Fibroblast of skin of scalp (primary cell): Measurements from ENCODE around the gene TRIO.

Experiments used
- DNase-seq: peaks from one replicate; pipeline ENCODE4 v3.0.0-alpha.2; 2013

TRIO gene

DNA sequence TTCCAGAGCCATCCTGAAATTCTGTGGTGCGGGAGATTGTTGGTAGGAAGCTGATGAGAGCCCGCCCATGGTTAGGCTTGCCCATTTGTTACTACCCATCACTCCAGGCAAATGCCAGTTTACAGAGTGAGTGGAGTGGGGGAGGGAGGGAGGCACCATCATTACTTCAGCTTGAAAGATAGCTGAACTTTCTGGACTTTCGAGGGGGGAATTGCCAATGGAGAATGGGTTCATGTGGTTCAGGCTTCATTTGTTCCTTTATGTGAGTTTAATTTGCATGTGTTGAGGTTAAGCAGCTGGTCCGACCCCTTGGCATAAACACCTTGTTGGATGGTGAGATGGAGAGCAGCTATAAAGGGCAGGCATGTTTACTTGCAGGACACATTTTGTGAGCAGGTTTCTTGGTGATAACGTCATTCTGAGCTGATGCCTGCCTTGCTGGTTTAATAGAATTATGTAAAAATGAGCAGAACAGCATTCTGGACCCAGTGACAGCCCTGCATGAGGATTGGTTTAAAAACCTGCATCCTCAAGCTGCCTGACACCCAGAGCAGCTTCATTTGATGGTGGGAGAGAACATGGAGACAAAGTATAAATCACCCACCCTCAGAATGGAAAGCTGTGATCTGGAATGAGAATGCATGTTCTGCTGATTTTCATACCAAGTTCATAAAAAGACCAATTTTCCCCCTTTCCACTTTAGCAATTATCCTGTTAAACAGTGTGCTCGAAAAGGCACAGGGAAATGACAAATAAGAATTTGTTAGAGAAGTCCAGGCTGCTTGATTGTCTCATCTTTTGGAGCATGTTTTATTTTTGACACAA is 106.3 kb downstream of the TRIO start:
- no peak for DNase-seq

DNA sequence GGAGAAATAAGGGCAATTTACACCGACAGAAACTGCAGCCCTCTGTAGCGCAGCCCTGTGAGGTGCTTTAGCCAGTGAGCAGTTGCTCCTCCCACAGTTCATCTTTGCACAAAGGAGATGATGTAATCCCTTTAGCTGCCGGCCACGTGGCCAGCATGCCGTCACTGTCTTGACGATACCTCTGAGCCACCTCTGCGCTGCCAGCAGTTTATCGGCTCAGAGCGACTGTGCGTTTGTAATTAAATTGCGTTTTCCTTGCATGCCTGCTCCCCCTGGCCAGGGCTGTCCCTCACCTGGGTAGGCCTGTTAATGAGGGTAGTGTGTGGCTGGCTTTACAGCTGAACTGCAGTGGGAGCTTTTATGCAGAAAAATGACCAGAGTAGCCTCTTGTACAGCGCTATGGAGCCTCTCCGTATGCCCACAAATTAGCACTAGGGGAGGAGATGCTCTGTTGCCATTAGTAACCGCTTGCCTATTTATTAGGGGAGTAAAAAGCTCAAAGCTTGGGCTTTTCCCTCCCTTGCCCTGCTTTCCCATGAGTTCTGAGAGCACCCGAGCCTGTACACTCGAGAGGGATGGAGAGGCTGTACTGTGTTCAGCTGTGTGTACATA is 107.0 kb downstream of the TRIO start:
- DNase-seq: peak; percentile 74

DNA sequence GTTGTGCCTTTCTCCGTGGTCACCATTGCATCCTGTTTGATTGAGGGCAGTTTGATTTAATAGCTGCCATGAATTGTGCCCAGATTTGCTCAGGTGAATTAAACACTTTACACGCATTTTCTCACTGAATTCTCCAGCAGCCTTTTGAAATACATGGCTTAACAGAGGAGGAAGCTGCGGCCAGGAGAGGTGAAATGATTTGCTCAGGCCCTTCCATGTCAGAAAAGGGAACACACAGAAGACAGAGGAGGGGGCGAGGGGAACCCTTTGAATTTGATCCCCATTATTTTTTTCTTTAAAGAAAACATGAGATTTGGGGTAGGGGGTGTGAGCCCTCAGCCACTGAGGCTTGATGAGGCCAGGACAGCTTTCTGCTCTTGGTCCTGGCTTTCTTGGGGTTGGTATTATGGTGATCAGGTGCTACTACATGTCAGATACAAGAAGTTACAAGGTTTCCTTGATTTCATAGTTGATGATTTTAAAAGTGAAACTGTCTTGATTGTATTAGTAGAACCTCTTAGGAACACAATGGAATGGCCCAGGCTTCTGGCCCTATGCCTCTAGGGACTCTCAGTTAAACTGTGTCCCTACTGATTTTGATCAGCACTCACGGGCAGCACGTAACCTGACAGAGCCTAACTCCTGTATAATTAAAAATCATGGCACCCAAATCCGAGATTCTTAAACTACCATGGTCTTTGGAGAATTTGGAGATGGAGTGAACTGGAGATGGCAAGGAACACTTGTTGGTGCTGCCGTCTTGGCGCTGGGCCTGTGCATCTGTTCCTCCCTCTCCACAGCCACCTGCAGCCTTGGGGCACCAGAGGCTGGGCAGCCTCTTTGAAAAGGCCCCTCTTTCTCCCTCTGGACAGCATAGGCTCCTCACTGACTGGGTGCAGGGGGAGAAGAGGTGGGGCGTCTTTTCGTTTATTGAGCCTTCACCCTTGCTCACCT is 107.9 kb downstream of the TRIO start:
- no peak for DNase-seq

DNA sequence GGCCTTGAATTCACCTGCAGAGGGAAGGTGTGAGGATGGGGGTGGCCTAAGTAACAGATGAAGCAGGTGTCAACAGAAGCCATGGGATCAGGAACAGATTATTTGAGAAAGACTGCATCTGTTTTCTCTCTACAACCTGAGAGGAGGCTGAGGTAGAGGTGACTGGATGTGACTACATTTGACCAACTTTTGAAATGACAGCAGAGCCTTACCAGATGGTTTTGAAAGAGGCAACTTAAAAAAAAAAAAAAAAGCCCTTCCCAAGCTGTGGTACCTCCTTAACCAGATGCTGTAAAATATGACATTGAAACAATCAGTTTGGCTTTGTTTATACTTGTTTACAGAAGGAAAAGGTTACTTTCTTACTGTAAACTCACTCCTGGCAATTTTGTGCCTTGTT is 108.6 kb downstream of the TRIO start:
- no peak for DNase-seq

DNA sequence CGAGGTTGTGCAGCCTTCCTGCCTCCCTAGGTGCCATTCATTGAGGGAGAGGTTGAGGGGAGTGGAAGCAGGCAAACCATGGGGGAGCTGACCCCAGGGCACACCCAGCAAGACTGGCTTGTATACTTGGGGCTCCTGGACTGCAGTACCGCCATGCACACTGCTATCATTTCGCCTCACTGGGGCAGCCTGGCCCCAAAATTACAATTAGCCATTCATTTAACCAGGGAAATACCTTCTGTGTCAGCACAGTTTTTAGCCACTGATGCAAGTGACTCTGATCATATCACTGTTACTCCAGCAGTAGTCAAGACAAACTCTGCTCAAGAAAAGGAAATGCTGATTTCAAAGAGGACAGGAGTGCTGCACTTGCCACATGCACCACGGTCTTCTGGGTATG is 109.7 kb downstream of the TRIO start:
- DNase-seq: no peak

DNA sequence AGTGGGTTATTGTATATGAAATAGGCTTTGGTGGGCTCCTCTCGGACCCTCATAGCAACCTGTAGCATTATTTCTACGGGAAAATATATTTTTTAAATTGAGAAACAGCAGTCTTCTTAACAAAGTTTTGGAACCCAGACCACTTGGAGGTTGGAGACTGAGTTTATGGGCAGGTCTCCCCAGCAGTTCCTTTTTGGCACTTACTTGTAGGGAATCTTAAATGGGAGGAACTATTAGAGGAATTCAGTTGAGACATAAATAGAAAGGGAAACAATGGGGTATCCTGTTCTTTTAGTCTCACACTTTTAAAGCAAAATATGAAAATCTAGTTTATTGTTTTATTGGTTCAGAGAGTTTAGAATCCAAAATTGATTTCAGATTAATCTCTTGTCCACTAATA is 111.5 kb downstream of the TRIO start:
- DNase-seq: no peak

DNA sequence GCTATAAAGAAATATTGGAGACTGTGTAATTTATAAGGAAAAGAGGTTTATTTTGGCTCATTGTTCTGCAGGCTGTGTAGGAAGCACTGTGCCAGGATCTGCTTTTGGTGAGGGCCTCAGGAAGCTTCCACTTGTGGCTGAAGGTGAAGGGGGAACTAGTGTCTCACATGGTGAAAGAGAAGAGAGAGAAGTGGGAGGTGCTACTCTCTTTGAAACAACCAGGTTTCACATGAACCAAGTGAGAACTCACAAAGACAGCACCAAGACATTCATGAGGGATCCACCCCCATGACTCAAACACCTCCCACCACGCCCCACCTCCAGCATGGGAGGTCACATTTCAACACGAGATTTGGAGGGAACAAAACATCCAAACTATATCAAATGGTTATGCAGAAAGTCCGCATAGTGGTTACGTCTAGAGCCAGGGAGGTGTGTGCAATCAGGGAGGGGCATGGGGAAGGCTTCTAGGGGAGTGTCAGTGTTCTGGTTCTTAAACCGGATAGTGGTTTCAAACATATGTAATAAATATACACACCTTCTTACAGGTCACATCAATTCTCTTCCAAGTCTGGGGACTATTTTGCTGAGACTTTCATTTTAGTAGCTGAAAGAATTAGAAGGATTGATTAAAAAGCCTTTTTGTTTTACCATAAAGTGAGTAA is 113.0 kb downstream of the TRIO start:
- no peak for DNase-seq

DNA sequence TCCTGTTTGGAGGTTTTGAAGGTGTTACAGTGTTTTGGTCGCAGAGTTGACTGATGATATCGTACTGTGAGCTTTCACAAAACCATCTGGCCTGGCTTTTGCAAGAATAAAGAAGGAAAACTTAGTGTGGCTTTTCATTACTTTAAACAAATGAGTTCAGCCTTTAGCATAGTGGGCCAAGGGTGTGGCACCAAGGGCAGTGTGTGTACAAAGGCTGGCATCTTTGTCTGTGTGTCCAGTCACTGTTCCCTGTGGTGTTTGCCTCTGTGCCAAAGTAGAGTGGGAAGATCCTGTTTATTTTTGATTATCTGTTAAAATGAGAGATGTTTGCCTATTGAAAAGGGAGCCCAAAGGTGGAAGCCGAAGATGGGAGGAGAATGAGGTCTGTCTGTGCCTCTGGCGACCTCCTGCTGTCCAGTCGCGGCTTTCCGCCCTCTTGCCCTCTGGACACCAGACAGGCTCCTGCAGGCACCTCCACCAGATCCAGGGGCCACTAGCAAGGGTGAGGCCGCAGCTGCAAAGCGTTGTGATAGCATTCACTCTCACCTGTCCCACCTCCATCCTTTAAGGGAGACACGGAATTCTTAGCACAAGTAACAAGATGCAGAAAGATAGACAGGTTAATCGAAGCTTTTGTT is 113.7 kb downstream of the TRIO start:
- no peak for DNase-seq

DNA sequence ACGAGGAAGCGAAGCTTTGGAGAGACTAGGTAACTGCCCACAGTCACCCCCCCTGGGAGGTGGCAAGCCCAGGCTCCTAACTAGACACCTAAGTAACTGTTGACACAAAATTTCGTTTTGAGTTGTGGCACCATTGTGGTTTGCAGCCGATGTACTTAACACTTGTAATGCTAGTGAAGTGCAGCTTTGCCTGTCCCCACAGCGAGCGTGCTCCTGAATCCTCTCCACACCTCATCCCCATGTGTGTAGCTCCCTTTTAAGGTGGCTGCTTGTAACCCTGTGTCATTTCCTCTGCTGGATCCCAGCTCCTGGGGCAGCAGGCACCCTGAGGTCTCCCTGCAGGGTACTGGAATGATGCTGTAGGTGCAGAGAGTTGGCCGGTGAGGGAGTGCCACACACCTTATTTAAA is 114.9 kb downstream of the TRIO start:
- DNase-seq: no peak

DNA sequence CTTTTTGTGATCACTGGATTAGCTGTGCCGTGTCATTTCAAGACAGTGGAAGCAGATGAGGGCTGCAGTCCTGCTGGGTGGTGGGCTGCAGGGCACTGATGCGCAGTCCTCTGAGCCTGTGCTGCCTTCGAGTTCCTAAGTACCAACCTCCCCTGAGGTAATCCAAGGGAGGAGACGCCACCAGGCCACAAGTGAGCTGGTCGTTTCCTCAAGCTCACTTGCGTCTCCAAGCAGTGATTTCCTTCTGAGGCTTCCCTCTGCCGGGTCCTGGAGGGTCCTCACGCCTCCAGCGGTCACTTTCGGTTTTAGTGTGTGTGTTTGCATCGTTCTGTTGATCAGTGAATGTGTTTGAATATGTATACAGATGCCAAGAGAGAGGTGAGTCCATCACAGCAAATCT is 115.7 kb downstream of the TRIO start:
- DNase-seq: no peak

DNA sequence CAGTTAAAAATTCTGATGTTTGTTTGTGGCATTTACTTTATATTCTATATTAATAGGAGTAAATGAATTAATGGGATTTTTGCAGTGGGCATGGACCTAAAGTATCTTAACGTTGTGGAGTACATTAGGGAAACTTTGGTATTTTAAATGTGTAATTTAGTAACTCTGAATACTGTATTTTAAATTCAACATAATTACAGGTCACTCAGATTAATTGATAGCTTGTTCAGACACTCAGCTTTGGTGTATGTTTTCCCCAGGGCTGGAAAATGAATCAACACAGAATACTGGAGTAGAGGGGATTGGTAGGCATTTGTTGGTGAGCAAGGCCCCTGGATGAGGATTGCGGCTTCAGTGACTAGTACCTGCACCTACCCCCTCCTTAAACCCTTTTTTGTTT is 117.5 kb downstream of the TRIO start:
- DNase-seq: no peak

DNA sequence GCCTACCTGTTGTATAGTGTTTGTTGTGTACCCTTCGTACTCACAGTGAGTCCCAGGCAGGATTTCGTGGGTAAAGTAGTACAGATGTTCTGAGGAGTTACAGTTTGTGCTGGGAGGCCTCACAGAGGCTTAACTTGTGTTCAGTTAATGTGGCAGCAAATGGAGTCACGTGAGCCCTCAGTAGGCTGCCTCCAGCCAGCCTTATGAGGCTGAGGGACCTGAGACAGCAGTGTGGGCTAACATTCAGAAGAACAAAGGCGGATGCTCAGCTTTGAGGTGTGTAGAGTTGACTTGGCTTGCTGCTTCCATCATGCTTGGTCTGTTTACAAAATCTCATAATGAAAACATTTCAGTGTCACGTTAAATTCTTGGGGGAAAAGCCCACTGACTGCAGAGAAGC is 118.1 kb downstream of the TRIO start:
- no peak for DNase-seq

DNA sequence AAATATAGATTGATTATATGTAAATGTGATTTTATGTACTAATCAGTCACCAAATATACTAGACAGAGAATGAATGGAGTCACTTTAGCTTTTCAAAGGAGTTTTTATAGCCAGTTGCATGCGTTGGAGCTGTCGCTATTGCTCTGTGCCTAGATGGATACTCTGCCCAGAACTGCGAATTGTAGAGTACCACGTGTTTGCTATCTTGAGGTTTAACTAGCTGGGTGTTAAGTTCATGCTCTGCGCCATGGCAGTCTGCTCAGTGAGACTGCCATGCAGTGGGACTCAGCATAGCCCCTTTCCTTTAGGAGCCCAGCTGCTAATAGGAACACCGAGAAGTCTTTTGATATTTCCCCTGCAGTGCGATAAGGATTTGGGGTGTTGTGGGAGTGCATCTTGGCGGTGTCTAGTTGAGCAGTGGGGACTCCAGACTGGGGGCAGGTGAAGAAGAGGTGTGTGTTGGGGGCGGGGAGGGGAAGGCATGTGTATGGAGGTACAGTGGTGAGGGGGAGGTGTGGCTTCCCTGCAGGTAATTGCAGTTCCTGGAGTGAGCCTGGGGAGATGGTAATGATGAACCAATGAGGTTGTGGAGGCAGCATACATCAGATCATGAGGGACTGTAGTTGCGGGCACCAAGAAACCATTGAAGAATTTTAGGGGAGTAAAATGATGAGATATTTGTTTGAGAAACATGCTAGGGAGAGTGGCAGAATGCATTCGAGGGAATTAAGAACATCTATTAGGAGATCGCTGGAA is 118.9 kb downstream of the TRIO start:
- no peak for DNase-seq

DNA sequence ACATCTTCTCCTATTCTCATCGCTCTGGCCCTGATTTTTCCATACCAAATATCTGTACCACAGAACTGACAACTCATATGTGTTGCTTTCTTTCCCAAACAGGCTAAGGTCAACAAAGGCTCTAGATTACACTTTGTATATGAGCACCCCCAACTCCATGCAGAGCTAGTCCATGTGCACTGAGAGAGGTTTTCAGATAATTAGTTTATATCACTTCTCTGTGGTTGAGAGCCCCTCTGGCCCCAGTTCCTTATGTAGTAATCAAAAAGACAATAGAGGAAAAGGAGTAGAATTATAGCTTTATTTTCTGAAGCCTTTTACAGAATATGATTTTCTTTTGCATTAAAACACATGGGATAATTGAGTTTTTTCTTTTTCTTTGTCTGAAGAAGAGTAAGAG is 120.0 kb downstream of the TRIO start:
- no peak for DNase-seq

DNA sequence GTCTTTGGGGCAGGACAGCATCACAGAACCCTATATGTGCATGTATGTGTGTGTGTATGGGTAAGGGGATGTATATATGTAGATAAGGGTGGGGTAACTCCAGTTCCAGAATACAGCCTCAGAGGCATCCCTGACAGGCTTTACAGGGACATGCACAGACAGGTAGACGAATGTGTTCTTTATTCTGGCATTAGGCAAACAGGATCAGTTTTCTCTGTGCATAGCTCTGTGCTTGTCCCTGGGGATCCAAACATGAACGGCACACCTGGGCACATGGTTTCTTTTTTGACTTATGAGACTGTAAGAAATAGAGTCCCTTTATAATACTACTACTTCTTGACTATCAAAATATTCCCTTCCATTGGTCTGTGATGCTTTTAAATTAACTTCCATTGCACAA is 120.6 kb downstream of the TRIO start:
- DNase-seq: no peak

DNA sequence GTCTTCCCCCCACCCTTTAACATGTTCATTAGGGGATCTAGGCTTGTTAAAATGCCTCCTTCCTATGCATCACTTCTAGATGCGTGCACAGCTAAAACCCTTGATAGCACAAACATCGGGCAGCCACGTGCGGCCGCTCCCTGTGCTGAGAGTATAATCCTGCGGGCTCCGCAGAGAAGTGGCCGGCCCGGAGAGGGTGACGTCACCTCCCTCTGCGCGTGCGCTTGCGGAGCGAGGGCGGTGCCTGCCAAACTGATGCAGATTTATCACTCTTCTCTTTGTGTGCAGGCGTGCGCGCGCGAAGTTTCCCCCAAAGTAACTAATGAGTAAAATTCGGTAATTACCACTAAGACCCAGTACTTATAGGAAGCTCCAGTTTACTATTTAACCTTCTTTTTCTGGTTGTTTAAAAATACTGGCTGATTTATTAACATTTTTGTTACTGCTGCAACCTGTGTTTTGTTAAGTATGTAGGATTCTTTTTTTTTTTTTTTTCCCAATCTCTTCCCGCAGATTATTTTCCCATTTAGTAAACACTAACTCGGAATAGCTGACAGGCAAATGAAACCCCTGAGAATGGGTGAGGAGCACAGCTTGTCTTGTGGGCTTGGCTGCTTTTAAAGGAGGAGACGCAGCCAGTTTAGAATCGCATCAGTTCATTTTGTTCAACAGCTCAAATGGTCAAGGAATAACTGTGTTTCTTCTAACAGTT is 121.6 kb downstream of the TRIO start:
- DNase-seq: peak; percentile 96

DNA sequence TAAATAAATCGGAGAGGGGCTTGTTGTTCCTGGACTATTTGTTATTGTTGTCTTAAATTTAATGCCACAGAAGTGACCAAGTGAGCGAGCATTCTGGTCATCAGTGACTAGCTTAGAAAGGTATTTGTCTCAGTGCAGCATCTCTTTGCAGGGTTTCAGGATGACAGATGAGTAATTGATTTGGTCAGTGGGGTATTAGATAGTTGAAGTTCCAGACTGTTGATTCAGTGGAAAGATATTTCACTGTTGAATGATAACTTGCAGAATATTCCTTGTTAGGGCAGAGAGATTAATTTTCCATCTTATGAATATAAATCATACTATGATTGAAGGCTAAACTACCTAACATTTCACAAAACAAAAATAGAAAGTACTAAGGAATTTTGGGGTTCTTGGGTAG is 122.4 kb downstream of the TRIO start:
- peak; percentile 97 for DNase-seq

DNA sequence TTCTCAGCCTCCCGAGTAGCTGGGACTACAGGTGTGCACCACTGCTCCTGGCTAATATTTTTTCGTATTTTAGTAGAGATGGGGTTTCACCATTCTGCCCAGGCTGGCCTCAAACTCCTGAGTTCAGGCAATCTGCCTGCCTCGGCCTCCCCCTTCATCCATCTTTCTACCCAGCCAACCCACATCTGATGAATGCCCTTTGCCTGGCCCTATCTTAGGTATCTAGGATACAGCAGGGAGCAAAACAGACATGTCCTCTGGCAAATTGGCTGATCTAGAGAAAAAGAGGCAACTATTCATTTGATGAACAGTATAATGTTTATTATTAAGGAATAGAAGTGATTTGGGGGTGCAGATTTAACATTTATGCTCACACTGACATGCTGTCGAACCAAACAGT is 123.0 kb downstream of the TRIO start:
- no peak for DNase-seq

DNA sequence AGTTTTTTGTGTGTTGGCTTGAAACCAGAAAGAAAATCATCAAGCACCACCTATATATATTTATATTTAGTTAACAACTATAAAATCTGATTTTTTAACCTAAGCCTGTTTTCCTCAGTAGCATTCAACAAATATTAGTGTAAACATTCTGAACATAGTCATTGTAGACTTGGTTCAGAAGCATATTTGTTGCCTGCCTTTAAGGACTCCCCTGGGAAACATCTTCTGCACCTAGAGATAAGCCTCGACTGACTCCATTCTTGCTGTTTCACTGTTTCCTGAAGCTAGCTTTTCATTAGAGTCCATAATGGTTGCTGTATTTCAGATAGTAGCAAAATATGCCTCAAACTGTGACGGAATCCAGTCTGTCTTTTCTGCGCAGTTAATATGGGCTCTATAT is 123.5 kb downstream of the TRIO start:
- DNase-seq: no peak

DNA sequence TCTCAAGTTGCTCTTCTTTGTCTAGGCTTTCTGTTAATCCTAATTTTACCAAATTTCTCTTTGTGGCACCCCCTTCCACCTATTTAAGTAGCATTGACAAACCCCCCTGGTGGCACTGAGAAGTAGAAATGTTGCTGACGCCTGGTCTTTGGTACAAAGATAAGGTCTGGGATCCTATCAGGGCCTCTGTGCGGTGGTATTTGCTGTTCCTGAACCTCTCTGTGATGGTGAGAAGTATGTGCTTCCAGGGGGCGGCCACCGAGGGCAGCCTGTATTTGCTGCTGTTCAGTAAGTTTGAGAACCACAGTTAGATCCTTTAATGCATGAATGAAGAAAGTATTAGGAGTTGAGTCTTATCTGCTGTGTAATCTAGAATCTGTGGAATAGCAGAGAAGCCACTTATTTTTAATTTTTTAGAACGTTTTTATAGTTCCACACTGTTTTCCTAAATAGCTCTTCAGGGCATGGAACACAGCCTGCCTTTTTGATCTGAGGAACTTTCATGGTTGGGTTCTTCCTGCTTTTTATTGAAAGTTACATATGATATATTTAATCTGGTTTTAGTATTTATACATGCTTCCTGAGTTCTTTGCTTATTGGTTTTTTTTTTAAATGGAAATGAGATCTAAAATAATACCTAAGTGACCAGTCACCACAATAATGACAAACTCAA is 124.2 kb downstream of the TRIO start:
- DNase-seq: peak; percentile 37
